Caco-2 (cell line): Measurements from ENCODE around the gene FITM1. TPM values are rescaled to one million over a fixed set of nuclear protein-coding genes. Genes with fewer than 3 reads are reported as not detected.

Source experiments
- BruUV-seq: library from RNA; stranded (reverse); fragments of 400-500 nt; replicated peaks from 2 replicates; lab custom pipeline; 2021; lab: Mats Ljungman, UMichigan
- CTCF ChIA-PET: fragments of 300-600 bp; sonication (Branson Sonifier 250); formaldehyde crosslinking; loops from one replicate; lab custom pipeline; 2022; ENCODE audit warnings: antibody characterized with exemption; lab: Charles Lee
- POLR2A ChIA-PET: fragments of 300-600 bp; sonication (Branson Sonifier 250); formaldehyde crosslinking; loops from one replicate; lab custom pipeline; 2022; ENCODE audit warnings: antibody characterized with exemption; lab: Charles Lee
- DNase-seq, 2 experiments: peaks; one replicate each; pipeline versions ENCODE4 v3.0.0 to v3.0.0-alpha.2; 2020 to 2022
- H3K27me3 ChIP-seq: replicated peaks from 2 replicates; pipeline ENCODE4 v1.6.0; 2011; ENCODE audit warnings: low read length; ENCODE audit not compliant: control insufficient read depth, insufficient read depth
- H3K36me3 ChIP-seq: 2 replicates; pipeline ENCODE4 v1.5.1; 2011; ENCODE audit warnings: low read length; ENCODE audit not compliant: control insufficient read depth, insufficient read depth
- H3K4me1 ChIP-seq: fragments of 250-450 bp; sonication (Bioruptor Pico); 2 replicates; pipeline ENCODE4 v1.5.1; 2020; ENCODE audit warnings: mild to moderate bottlenecking
- H3K4me3 ChIP-seq: 2 replicates; pipeline ENCODE4 v1.5.1; 2011; ENCODE audit warnings: low read depth, mild to moderate bottlenecking, control low read depth, low read length
- H3K9me3 ChIP-seq: fragments of 250-450 bp; sonication (Bioruptor Pico); 2 replicates; pipeline ENCODE4 v1.5.1; 2020; ENCODE audit warnings: mild to moderate bottlenecking, moderate library complexity
- H3K27ac Mint-ChIP-seq: one replicate; pipeline ENCODE4 v1.8.0; 2022; ENCODE audit warnings: mixed read lengths; ENCODE audit not compliant: unreplicated experiment
- H3K27me3 Mint-ChIP-seq: one replicate; pipeline ENCODE4 v1.8.0; 2022; ENCODE audit warnings: mixed read lengths; ENCODE audit not compliant: insufficient read depth, unreplicated experiment
- H3K36me3 Mint-ChIP-seq: one replicate; pipeline ENCODE4 v1.8.0; 2022; ENCODE audit warnings: mild to moderate bottlenecking, mixed read lengths; ENCODE audit not compliant: insufficient read depth, unreplicated experiment
- H3K4me1 Mint-ChIP-seq: one replicate; pipeline ENCODE4 v1.8.0; 2022; ENCODE audit warnings: low read depth, mixed read lengths; ENCODE audit not compliant: unreplicated experiment
- H3K4me3 Mint-ChIP-seq: one replicate; pipeline ENCODE4 v1.8.0; 2022; ENCODE audit warnings: mild to moderate bottlenecking, moderate library complexity, mixed read lengths; ENCODE audit not compliant: unreplicated experiment
- H3K9me3 Mint-ChIP-seq: one replicate; pipeline ENCODE4 v1.8.0; 2022; ENCODE audit warnings: mixed read lengths; ENCODE audit not compliant: unreplicated experiment
- CTCF ChIP-seq, 2 experiments: fragments of 200-600 bp in 1 of 2; IDR thresholded peaks; 1 replicate in 1 of 2; 2 replicates in 1 of 2; pipeline versions ENCODE4 v1.5.1 to v1.8.0; 2011 to 2022; ENCODE audit warnings: antibody characterized with exemption in 1 of 2, control low read depth in 1 of 2, inconsistent platforms in 1 of 2, low read depth in 1 of 2, low read length in 1 of 2, mild to moderate bottlenecking in 1 of 2, moderate library complexity in 1 of 2; ENCODE audit not compliant: insufficient read depth in 1 of 2, severe bottlenecking in 1 of 2, unreplicated experiment in 1 of 2
- intact Hi-C: fragments of 100-400 bp; cut with micrococcal nuclease; formaldehyde crosslinking; loops from one replicate; pipeline ENCODE4 v1.10.0; 2022; ENCODE audit not compliant: unreplicated experiment
- total RNA-seq: library from RNA; stranded (reverse); gene quantifications from 2 replicates; pipeline ENCODE4 v1.2.3, GENCODE V29; 2022

Gene FITM1
- total RNA-seq, 1 experiment from 2014 or later = 0.39 TPM

GRCh38 chr14:24093901-24094840, 36.3 kb upstream of the FITM1 start, which contains the start of gene PCK2:
TSS of gene PCK2 (plus strand) at chr14:24094311. CDS start at chr14:24094406, 95 bp downstream.
- no peaks in the 10 kb centered on the region for H3K9me3 Mint-ChIP-seq
- intact Hi-C loops = loop anchor here (1.0 kb wide), 1 partner anchor 20 kb away; the partner anchor contains the start of genes DCAF11 and NRL
- Histone ChIP-seq H3K4me3 (peak within 1 kb of the TSS; percentile 60), H3K9me3 (no peaks in the 10 kb centered on the region), H3K27me3 (no peaks in the 10 kb centered on the region), H3K36me3 (peaks cover 3% of the 10 kb centered on the region), H3K4me1 (peaks cover 21% of the 10 kb centered on the region)
- ChIA-PET CTCF (interaction anchor here (0.6 to 6.4 kb wide), 13 partner anchors 12 to 1017 kb away, joined by 3 to 129 read pairs (median 8); partner anchors contain the start of genes DCAF11, EMC9, IRF9 and NRL), POLR2A (interaction anchor here (0.6 to 3.2 kb wide), 18 partner anchors 11 to 442 kb away, joined by 3 to 72 read pairs (median 8); partner anchors contain the start of genes CARMIL3, DCAF11, EMC9 and IPO4)
- DNase-seq = peak; percentile 98
- H3K36me3 Mint-ChIP-seq = peaks cover 51% of the 10 kb centered on the region
- TF ChIP-seq CTCF (IDR thresholded peaks at IDR 0.05; ENCODE audit: insufficient read depth in 1 of 2, low read depth in 1 of 2, low read length in 1 of 2, severe bottlenecking in 1 of 2, unreplicated experiment in 1 of 2) = no peak
- H3K27ac Mint-ChIP-seq = peak within 1 kb of the TSS; percentile 99
- peaks cover 24% of the 10 kb centered on the region for H3K4me1 Mint-ChIP-seq
- TSS peak; percentile 62 for BruUV-seq
- H3K27me3 Mint-ChIP-seq = no peaks in the 10 kb centered on the region
- H3K4me3 Mint-ChIP-seq = peak within 1 kb of the TSS; percentile 97

GRCh38 chr14:24094841-24095270, 35.6 kb upstream of the FITM1 start:
- H3K36me3 Mint-ChIP-seq = peaks cover 58% of the 10 kb centered on the region
- CTCF ChIA-PET = interaction anchor here (1.1 to 6.4 kb wide), 4 partner anchors 15 to 52 kb away, joined by 5 to 129 read pairs (median 50); partner anchors contain the start of genes DCAF11, NRL and RNF31
- no peak for DNase-seq
- no peaks in the 10 kb centered on the region for H3K9me3 ChIP-seq
- H3K36me3 ChIP-seq = peaks cover 3% of the 10 kb centered on the region
- H3K27me3 Mint-ChIP-seq = no peaks in the 10 kb centered on the region
- H3K27ac Mint-ChIP-seq = peak overlapping the region; percentile 99
- intact Hi-C loops = loop anchor here (1.0 kb wide), 1 partner anchor 19 kb away; the partner anchor contains the start of genes DCAF11 and NRL
- TF ChIP-seq CTCF (IDR thresholded peaks at IDR 0.05; ENCODE audit: insufficient read depth in 1 of 2, low read depth in 1 of 2, low read length in 1 of 2, severe bottlenecking in 1 of 2, unreplicated experiment in 1 of 2) = no peak
- POLR2A ChIA-PET = interaction anchor here (1.0 to 3.2 kb wide), 5 partner anchors 14 to 37 kb away, joined by 4 to 72 read pairs (median 13); partner anchors contain the start of genes DCAF11 and NRL
- peaks cover 21% of the 10 kb centered on the region for H3K4me1 ChIP-seq
- BruUV-seq = no TSS peak
- peak overlapping the region; percentile 97 for H3K4me3 Mint-ChIP-seq
- H3K27me3 ChIP-seq = no peaks in the 10 kb centered on the region
- H3K4me1 Mint-ChIP-seq = peaks cover 24% of the 10 kb centered on the region
- peak overlapping the region; percentile 60 for H3K4me3 ChIP-seq
- no peaks in the 10 kb centered on the region for H3K9me3 Mint-ChIP-seq
